ENCODE data around the gene GNAT1.

The GNAT1 gene

DNA sequence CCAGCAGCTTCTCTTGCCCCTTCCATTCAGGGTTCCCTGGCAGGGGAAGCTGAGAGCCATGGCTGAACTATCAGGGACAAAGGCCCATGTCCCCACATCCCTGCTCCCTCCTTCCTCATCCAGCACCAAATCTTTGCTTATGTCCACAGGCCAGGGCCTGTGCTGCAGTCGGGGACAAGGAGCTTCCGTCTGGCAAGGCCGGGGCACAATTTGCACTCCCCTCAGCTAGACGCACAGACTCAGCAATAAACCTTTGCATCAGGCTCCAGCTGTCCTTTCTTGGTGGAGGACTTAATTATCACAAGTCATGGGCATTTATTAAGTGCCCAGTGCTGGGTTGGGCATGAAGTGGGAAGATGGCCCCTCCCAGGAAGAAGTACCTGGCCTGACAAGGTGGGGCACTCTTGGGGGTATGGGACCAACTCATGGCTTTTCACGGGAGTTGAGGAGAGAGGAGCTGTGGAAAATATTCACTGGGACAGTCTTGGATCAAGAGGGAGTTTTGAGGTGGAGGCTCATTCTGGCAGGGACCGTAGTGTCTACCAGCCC, 4.9 kb downstream of the GNAT1 start:
- Histone ChIP-seq H3K36me3 (ENCODE audit: low read length) (no peaks in the 10 kb centered on the region), H3K9me3 (ENCODE audit: insufficient read depth, low read length) (no peaks in the 10 kb centered on the region), H3K9ac (ENCODE audit: low read length) (no peak overlapping the region)

DNA sequence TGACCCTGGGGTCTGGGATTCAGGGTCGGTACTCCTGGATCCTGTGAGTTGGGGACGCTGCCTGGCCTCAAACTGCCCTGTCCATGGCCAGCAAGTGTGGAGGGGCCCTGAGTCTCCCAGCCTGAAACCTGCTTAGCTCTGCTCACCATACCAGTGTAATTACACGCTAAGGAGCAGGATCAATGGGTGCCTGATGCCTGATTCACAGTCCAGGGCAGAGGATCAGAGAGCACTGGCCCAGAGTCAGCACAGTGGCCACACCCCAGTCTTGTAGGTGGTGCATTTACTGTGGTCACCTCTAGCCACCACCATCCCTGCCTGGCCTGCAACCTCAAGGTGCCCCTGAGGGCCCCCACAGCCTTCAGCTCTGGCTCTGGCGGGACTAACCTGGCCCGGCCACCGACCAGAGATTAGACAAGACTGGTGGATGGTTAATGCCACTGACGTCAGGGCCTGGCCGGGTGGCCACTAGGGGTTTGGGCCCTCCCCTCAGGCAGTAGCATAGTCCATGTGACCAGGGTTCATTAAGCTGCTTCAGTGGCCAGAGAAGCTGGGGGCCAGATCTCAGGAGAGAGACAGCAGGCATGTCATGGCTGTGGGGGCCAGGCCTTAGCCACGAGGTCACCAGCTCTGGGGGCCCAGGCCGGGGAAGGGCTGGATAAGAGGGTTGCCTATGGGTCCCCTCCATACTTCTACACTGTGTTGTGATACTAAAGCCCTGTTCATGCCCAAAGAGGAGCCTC, 10.3 kb downstream of the GNAT1 start:
- Histone ChIP-seq H3K36me3 (ENCODE audit: low read length) (no peaks in the 10 kb centered on the region), H3K4me2 (ENCODE audit: low read depth, low read length, poor library complexity, severe bottlenecking) (no peak overlapping the region), H3K9ac (ENCODE audit: low read length) (no peak overlapping the region), H3K9me2 (replicated peaks; ENCODE audit: insufficient read depth, low read length) (no peaks in the 10 kb centered on the region), H3K27ac (ENCODE audit: low read depth, low read length) (no peak overlapping the region), H3K79me2 (ENCODE audit: insufficient read depth, low read length) (no peaks in the 10 kb centered on the region), H3F3A (ENCODE audit: insufficient read depth) (no peaks in the 10 kb centered on the region), H4K20me1 (ENCODE audit: low read depth, low read length) (no peaks in the 10 kb centered on the region), H3K4me3 (ENCODE audit: insufficient read depth, low read length, poor library complexity, severe bottlenecking) (no peak overlapping the region), H3K27me3 (ENCODE audit: low read length) (no peaks in the 10 kb centered on the region), H3K9me3 (ENCODE audit: insufficient read depth, low read length) (no peaks in the 10 kb centered on the region), H2AFZ (ENCODE audit: low read depth, low read length, severe bottlenecking) (no peak overlapping the region)
- TF ChIP-seq EZH2phosphoT487 (conservative IDR thresholded peaks at IDR 0.05; ENCODE audit: low read length), result no peak
- TF ChIP-seq, protein P1, sequence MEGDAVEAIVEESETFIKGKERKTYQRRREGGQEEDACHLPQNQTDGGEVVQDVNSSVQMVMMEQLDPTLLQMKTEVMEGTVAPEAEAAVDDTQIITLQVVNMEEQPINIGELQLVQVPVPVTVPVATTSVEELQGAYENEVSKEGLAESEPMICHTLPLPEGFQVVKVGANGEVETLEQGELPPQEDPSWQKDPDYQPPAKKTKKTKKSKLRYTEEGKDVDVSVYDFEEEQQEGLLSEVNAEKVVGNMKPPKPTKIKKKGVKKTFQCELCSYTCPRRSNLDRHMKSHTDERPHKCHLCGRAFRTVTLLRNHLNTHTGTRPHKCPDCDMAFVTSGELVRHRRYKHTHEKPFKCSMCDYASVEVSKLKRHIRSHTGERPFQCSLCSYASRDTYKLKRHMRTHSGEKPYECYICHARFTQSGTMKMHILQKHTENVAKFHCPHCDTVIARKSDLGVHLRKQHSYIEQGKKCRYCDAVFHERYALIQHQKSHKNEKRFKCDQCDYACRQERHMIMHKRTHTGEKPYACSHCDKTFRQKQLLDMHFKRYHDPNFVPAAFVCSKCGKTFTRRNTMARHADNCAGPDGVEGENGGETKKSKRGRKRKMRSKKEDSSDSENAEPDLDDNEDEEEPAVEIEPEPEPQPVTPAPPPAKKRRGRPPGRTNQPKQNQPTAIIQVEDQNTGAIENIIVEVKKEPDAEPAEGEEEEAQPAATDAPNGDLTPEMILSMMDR (IDR thresholded peaks at IDR 0.05; ENCODE audit: insufficient read depth, low read length, poor library complexity, severe bottlenecking), result no peak

More for the DNA sequence above, 4.9 kb downstream of the GNAT1 start:
- Histone ChIP-seq H3K4me2 (ENCODE audit: low read depth, low read length, poor library complexity, severe bottlenecking) (no peak overlapping the region), H2AFZ (ENCODE audit: low read depth, low read length, severe bottlenecking) (no peak overlapping the region), H3F3A (ENCODE audit: insufficient read depth) (no peaks in the 10 kb centered on the region), H3K9me2 (replicated peaks; ENCODE audit: insufficient read depth, low read length) (no peaks in the 10 kb centered on the region), H3K79me2 (ENCODE audit: insufficient read depth, low read length) (no peaks in the 10 kb centered on the region), H3K27ac (ENCODE audit: low read depth, low read length) (no peak overlapping the region), H4K20me1 (ENCODE audit: low read depth, low read length) (no peaks in the 10 kb centered on the region), H3K4me3 (ENCODE audit: insufficient read depth, low read length, poor library complexity, severe bottlenecking) (no peak overlapping the region), H3K27me3 (ENCODE audit: low read length) (no peaks in the 10 kb centered on the region)
- TF ChIP-seq, protein P1 (IDR thresholded peaks at IDR 0.05; ENCODE audit: insufficient read depth, low read length, poor library complexity, severe bottlenecking), result no peak

DNA sequence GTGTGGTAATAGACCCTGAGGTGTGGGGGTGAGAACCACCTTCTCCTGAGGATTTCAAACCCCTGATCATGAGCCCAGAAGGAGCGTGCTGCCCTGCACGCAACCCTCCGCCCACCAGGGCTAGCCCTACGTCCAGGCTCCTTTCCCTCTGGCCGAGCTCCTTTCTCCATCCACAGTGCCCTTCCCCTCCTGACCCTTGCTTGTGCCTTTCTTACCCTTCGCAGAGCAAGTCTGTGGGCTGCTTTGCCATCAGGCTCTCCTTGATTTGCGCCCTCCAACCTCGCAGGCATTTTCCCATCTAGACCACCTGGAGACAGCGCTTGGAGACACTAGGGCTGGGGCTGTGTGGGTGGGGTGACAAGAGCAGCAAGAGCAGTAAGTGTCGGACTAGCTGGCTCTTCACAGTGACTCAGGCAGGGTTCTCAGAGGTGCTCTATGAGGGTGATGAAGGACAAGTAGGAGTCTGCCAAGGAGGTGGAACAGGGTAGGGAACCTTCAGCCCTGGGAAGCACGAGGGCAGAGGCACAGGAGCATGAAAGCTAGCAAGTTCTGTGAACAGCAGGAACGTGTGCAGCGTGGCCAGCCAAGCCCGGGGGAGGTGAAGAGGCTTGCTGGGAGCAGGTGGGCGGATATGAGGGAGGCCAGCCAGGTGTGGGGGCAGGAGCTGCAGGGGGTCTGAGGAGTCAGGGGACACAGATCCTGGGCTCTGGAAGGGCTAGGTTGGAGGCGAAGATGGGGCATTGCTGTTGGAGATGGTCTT, 11.1 kb downstream of the GNAT1 start:
- Histone ChIP-seq H3K9me3 (ENCODE audit: insufficient read depth, low read length) (no peaks in the 10 kb centered on the region), H3F3A (ENCODE audit: insufficient read depth) (no peaks in the 10 kb centered on the region), H3K4me3 (ENCODE audit: insufficient read depth, low read length, poor library complexity, severe bottlenecking) (no peak overlapping the region), H3K79me2 (ENCODE audit: insufficient read depth, low read length) (no peaks in the 10 kb centered on the region), H3K9ac (ENCODE audit: low read length) (no peak overlapping the region), H3K27me3 (ENCODE audit: low read length) (no peaks in the 10 kb centered on the region), H3K36me3 (ENCODE audit: low read length) (no peaks in the 10 kb centered on the region), H3K4me2 (ENCODE audit: low read depth, low read length, poor library complexity, severe bottlenecking) (no peak overlapping the region), H2AFZ (ENCODE audit: low read depth, low read length, severe bottlenecking) (no peak overlapping the region), H3K9me2 (replicated peaks; ENCODE audit: insufficient read depth, low read length) (no peaks in the 10 kb centered on the region), H4K20me1 (ENCODE audit: low read depth, low read length) (no peaks in the 10 kb centered on the region), H3K27ac (ENCODE audit: low read depth, low read length) (no peak overlapping the region)
- TF ChIP-seq, protein P1 (IDR thresholded peaks at IDR 0.05; ENCODE audit: insufficient read depth, low read length, poor library complexity, severe bottlenecking), result no peak
- no peak for TF ChIP-seq EZH2phosphoT487 (conservative IDR thresholded peaks at IDR 0.05; ENCODE audit: low read length)

Data from SU-DHL-6 (cell line).